AG09319 (cell line): ENCODE data around the gene ERP44.

Source experiments
- DNase-seq: peaks from one replicate; pipeline ENCODE4 v3.0.0-alpha.2; 2010; ENCODE audit warnings: low read depth; ENCODE audit errors: extremely low read depth
- TF ChIP-seq, protein P1 (sequence below): IDR thresholded peaks from 2 replicates; pipeline ENCODE4 v1.5.1; 2011; ENCODE audit warnings: low read depth, mild to moderate bottlenecking, inconsistent platforms, low read length, moderate library complexity

ERP44 gene

DNA sequence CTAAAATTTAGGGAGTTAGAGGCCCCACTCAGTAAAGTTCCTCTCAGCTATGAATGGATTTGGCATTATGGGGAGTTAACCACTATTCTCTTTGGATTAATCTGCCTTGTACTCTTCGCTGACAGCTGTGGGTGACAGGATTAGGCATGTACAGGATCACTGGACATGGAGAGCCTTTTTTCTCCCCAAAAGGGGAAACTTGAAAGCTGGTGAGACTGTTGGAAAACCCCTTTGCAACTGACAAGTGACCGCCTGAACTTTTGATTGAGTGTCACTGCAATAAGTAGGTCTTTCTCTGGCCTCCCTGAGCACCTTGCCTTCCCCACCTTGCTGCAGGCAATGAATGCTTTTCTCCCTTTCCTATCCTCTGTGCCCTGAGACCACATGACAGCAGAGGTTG is 68.3 kb downstream of the ERP44 start:
- no peak for DNase-seq
- TF ChIP-seq, protein P1, sequence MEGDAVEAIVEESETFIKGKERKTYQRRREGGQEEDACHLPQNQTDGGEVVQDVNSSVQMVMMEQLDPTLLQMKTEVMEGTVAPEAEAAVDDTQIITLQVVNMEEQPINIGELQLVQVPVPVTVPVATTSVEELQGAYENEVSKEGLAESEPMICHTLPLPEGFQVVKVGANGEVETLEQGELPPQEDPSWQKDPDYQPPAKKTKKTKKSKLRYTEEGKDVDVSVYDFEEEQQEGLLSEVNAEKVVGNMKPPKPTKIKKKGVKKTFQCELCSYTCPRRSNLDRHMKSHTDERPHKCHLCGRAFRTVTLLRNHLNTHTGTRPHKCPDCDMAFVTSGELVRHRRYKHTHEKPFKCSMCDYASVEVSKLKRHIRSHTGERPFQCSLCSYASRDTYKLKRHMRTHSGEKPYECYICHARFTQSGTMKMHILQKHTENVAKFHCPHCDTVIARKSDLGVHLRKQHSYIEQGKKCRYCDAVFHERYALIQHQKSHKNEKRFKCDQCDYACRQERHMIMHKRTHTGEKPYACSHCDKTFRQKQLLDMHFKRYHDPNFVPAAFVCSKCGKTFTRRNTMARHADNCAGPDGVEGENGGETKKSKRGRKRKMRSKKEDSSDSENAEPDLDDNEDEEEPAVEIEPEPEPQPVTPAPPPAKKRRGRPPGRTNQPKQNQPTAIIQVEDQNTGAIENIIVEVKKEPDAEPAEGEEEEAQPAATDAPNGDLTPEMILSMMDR = no peak

DNA sequence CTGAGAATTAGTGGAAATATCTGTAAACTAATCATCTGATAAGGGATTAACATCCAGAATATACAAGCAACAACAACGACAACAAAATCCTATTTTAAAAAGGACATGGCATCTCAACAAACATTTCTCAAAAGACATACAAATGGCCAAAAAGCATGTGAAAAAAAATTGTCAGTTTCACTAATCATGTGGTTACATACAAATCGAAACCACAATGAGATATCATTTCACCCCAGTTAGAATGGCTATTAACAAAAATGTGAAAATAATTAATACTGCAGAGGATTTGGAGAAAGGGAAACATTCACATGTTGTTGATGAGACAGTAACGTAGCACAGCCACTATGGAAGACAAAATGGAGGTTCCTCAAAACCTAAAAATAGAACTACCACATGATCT is 69.5 kb downstream of the ERP44 start:
- TF ChIP-seq, protein P1 = no peak
- DNase-seq = no peak

DNA sequence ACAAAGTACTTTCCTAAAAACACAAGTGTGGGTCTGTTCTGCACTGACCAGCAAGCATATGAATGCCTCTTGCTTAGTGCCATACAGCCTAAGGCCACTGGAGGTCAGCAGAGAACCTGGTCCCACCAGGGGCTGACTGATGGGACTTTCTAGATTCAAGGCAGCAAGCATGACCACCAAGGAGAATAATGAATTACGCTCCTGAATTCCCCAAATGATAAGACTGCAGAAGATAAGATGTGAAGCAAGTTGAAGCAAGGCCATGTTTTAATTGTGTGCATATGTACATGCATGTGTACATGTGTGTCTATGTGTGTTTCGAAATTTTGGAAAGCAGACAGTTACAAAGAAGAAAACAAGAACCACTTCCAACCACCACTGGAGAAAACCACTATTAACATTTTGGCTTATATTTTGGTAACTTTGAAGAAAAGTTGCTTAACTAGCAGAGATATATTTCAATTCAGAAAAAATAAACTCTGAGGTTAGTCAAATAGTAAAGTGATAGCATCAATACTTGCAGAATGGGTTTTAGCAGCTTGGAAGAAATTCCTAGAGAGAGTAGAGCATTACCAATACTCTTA is 70.5 kb downstream of the ERP44 start:
- peak; percentile 43 for DNase-seq

DNA sequence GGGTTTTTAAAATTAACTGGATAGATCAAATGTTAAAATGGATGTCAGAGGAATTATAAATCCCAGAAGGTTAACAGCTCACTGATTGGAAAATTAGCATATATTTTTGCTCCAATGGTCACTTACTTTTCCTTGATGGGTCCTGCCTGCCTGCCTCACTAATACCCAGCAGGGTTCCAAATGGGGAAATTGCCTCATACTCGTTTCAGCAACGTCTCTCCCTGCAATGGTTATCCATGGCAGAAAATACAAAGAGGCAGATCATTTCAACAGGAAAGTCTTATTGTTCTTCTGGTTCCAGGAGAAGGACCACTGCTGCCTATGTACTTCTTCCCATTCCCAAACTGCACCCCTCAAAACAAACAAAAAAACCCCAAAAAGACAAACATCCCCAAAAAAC is 71.3 kb downstream of the ERP44 start:
- TF ChIP-seq, protein P1 = no peak
- no peak for DNase-seq

More for the DNA sequence above, 70.5 kb downstream of the ERP44 start:
- TF ChIP-seq, protein P1 = peak; percentile 99

DNA sequence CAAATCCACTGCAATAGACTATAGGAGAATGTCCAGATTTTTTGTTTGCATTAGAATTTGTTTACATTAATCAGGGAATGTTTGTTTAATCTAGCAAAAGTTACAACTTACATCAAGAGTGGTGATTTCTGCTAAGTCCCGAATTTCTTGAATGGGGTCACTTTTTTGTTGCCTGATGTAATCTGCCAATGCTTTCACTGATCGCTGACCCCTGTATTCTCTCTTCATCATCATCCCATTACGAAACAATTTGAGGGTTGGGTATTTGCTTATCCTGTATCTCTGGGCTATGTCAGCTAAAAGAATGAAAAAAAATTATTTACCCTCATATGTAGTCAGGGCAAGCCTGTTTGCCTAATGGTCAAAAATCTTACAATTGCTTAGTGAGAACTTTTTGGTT is 76.9 kb downstream of the ERP44 start:
- TF ChIP-seq, protein P1 = no peak
- no peak for DNase-seq

DNA sequence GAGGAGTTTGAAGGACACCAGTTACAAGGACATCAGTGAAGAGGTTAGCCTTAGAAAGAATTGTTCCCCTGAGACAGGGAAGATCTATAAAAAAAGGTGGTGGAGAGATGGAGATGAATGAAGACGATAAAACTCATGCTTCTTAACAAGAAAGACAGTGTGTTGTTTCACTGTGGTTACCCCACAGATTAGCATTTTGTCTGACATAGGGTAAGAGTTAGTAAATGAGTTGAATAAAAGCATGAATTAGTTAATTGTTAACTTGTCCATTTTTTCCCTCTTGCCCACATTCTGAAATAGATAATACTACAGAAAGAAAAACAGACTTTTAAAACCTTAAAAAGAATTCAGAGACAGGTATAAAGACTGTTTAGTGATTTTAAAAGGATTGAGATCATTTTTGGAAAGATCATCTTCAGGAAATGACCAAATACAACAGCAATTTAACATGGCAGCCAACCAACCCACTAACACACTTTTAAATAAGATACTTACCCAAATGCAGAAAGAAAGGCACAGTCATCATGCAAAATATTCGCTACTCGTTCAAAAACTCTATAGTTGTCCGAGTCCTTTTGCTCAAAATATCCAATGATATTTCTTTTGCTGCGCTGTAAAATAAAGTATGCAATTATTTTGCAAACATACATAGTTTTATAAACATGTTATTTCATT is 78.5 kb downstream of the ERP44 start:
- no peak for DNase-seq
- TF ChIP-seq, protein P1 = no peak

DNA sequence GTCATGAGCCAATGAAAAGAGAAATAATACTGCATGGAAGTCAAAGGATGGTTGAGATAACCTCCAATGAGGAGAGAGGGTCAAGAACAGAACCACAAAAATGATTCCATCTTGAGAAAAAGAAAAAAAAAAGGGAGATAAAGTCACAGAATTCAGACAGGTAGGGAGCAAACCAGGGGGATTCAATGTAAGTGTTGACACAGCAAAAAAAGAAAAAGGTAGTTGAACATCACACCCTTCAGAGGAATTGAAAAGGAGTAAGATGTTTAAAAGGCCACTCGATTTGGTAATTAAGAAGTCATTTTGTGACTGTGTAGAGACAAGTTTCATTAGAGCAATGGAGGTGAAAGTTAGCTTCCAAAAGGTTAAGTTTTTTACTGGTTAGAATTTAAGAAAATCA is 79.3 kb downstream of the ERP44 start:
- TF ChIP-seq, protein P1 = no peak
- no peak for DNase-seq
